Liver (tissue), 9 donors: ENCODE data around the gene TPRKB. TPM values are rescaled to one million over a fixed set of nuclear protein-coding genes. Genes with fewer than 3 reads are reported as not detected.

ENCODE experiments used
- DNase-seq: peaks from one replicate; pipeline ENCODE4 v3.0.0-alpha.2; 2017; ENCODE audit warnings: low spot score
- H3K27ac ChIP-seq, 2 donors: one replicate each; pipeline ENCODE4 v1.7.0; 2013; ENCODE audit warnings: inconsistent platforms in 2 of 2, low read length in 2 of 2, control low read depth in 1 of 2, low read depth in 1 of 2, mild to moderate bottlenecking in 1 of 2
- H3K27me3 ChIP-seq, 4 donors: one replicate each; pipeline versions ENCODE4 v1.6.1 to v1.7.0; 2013; ENCODE audit warnings: low read length in 3 of 4, inconsistent platforms in 1 of 4, mild to moderate bottlenecking in 1 of 4, moderate library complexity in 1 of 4; ENCODE audit not compliant: control insufficient read depth in 4 of 4, insufficient read depth in 4 of 4
- H3K36me3 ChIP-seq, 4 donors: one replicate each; pipeline versions ENCODE4 v1.6.1 to v1.7.0; 2013; ENCODE audit warnings: low read length in 3 of 4, mild to moderate bottlenecking in 3 of 4, low read depth in 1 of 4, moderate library complexity in 1 of 4; ENCODE audit not compliant: control insufficient read depth in 4 of 4, insufficient read depth in 3 of 4
- H3K4me1 ChIP-seq, 4 donors: one replicate each; pipeline versions ENCODE4 v1.6.1 to v1.7.0; 2013; ENCODE audit warnings: low read length in 3 of 4, mild to moderate bottlenecking in 3 of 4, moderate library complexity in 1 of 4; ENCODE audit not compliant: control insufficient read depth in 4 of 4, insufficient read depth in 4 of 4
- H3K4me3 ChIP-seq, 3 donors: one replicate each; pipeline versions ENCODE4 v1.6.1 to v1.7.0; 2013; ENCODE audit warnings: low read length in 3 of 3, control low read depth in 1 of 3, low read depth in 1 of 3, mild to moderate bottlenecking in 1 of 3
- H3K9ac ChIP-seq, 2 donors: one replicate each; pipeline ENCODE4 v1.7.0; 2013; ENCODE audit warnings: low read length in 2 of 2, mild to moderate bottlenecking in 2 of 2, moderate library complexity in 2 of 2, control low read depth in 1 of 2, low read depth in 1 of 2
- H3K9me3 ChIP-seq, 4 donors: one replicate each; pipeline versions ENCODE4 v1.6.1 to v1.7.0; 2013; ENCODE audit warnings: low read length in 3 of 4; ENCODE audit not compliant: control insufficient read depth in 4 of 4
- EGR1 ChIP-seq, 2 donors: IDR thresholded peaks; 2 replicates each; pipeline ENCODE4 v1.6.1; 2016 to 2018; ENCODE audit warnings: antibody characterized with exemption in 2 of 2, low read depth in 2 of 2
- FOXA1 ChIP-seq: IDR thresholded peaks from 2 replicates; pipeline ENCODE4 v1.6.1; 2016; ENCODE audit warnings: antibody characterized with exemption
- FOXA2 ChIP-seq: IDR thresholded peaks from 2 replicates; pipeline ENCODE4 v1.6.1; 2016; ENCODE audit warnings: antibody characterized with exemption
- HNF4A ChIP-seq, 2 donors: conservative IDR thresholded peaks; 2 replicates each; pipeline ENCODE4 v1.6.1; 2016; ENCODE audit warnings: antibody characterized with exemption in 2 of 2, mild to moderate bottlenecking in 2 of 2
- HNF4G ChIP-seq: IDR thresholded peaks from 2 replicates; pipeline ENCODE4 v1.6.1; 2016; ENCODE audit warnings: antibody characterized with exemption
- JUND ChIP-seq, 2 donors: IDR thresholded peaks; 2 replicates each; pipeline ENCODE4 v1.6.1; 2016; ENCODE audit warnings: antibody characterized with exemption in 2 of 2
- NR2F2 ChIP-seq: IDR thresholded peaks from 2 replicates; pipeline ENCODE4 v1.6.1; 2016; ENCODE audit warnings: antibody characterized with exemption
- RXRA ChIP-seq, 2 donors: IDR thresholded peaks; 2 replicates each; pipeline ENCODE4 v1.6.1; 2017 to 2018; ENCODE audit warnings: antibody characterized with exemption in 2 of 2, mild to moderate bottlenecking in 1 of 2
- SP1 ChIP-seq: IDR thresholded peaks from 2 replicates; pipeline ENCODE4 v1.6.1; 2018; ENCODE audit warnings: antibody characterized with exemption, mild to moderate bottlenecking
- TAF1 ChIP-seq: conservative IDR thresholded peaks from 2 replicates; pipeline ENCODE4 v1.6.1; 2016; ENCODE audit warnings: antibody characterized with exemption, mild to moderate bottlenecking
- YY1 ChIP-seq: IDR thresholded peaks from 2 replicates; pipeline ENCODE4 v1.6.1; 2016; ENCODE audit warnings: antibody characterized with exemption, mild to moderate bottlenecking
- WGBS: extraction: QIAGEN DNeasy Blood & Tissue Kit; methylation state at CpG from one replicate; pipeline ENCODE4 v1.1.7; 2013; 5-methylcytosine and 5-hydroxymethylcytosine counted together
- polyA plus RNA-seq, 2 donors: library from polyadenylated mRNA; stranded (reverse) in 1 of 2; unstranded in 1 of 2; fragments of 200-250 nt in 1 of 2; fragments of >200 nt in 1 of 2; fragmentation: Nextera tagmentation in 1 of 2; extraction: Ambion mirVana in 1 of 2; gene quantifications; one replicate each; pipeline versions ENCODE4 v1.2.1 to v1.2.3, GENCODE V29; 2013 to 2015
- total RNA-seq, 2 donors: library from RNA; depleted of rRNA; stranded (reverse); fragments of >200 nt; gene quantifications; one replicate each; pipeline ENCODE4 v1.2.3, GENCODE V29; 2014
- TF ChIP-seq, protein P1 (sequence below): IDR thresholded peaks from 2 replicates; pipeline ENCODE4 v1.6.1; 2016; ENCODE audit warnings: antibody characterized with exemption
- TF ChIP-seq, protein P2 (sequence below): IDR thresholded peaks from 2 replicates; pipeline ENCODE4 v1.6.1; 2016; ENCODE audit warnings: antibody characterized with exemption, mild to moderate bottlenecking
- TF ChIP-seq, protein P3 (sequence below): fragments of 150-350 bp; IDR thresholded peaks from 2 replicates; pipeline ENCODE4 v1.5.1; 2017; ENCODE audit warnings: improper control_type of control experiment, low read depth, low read length; ENCODE audit not compliant: missing input control
- TF ChIP-seq, protein P4 (sequence below): IDR thresholded peaks from 2 replicates; pipeline ENCODE4 v1.6.1; 2016; ENCODE audit warnings: antibody characterized with exemption
- TF ChIP-seq, protein P5 (sequence below): IDR thresholded peaks from 2 replicates; pipeline ENCODE4 v1.6.1; 2016; ENCODE audit warnings: antibody characterized with exemption
- donor health status: healthy.
- donor health status: healthy.
- donor health status: healthy.
- donor health status: healthy.
- donor health status: healthy.

Gene TPRKB
- total and polyA plus RNA-seq, 4 donors: 16.2 to 27.7 (median 17.0) TPM

DNA sequence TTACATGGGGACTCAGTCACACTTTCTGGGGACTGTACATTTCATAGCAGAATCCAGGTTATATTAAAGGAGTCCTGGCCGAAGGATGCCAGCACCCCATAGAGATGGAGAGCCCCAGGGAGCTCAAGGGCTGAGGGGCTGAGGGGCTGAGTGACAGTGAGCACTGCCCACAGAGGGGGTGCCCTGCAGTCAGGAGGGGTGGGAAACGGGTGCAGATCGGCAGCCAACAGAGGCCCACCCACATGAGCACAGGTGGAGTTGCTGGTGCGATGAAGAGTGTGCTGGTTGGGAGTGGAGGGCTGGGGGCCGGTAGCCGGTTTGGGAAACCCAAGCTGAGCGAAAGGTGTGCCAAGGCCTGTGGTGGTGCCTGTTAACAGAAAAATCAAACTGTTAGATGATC lies 32.1 kb downstream of the TPRKB start:
- Histone ChIP-seq H3K9ac (no peak overlapping the region), H3K4me1 (peaks cover 10 to 33% (median 26%) of the 10 kb centered on the region in 4 donors), H3K27ac (no peak overlapping the region), H3K4me3 (no peak overlapping the region), H3K9me3 (no peaks in the 10 kb centered on the region), H3K36me3 (no peaks in the 10 kb centered on the region), H3K27me3 (no peaks in the 10 kb centered on the region)
- DNase-seq: no peak
- 96% methylated on average over 7 of the region's 7 CpGs for WGBS
- TF ChIP-seq SP1 (no peak), HNF4G (no peak), EGR1 (IDR thresholded peaks at IDR 0.05; ENCODE audit: low read depth in 2 of 2) (no peak)
- TF ChIP-seq, protein P1, sequence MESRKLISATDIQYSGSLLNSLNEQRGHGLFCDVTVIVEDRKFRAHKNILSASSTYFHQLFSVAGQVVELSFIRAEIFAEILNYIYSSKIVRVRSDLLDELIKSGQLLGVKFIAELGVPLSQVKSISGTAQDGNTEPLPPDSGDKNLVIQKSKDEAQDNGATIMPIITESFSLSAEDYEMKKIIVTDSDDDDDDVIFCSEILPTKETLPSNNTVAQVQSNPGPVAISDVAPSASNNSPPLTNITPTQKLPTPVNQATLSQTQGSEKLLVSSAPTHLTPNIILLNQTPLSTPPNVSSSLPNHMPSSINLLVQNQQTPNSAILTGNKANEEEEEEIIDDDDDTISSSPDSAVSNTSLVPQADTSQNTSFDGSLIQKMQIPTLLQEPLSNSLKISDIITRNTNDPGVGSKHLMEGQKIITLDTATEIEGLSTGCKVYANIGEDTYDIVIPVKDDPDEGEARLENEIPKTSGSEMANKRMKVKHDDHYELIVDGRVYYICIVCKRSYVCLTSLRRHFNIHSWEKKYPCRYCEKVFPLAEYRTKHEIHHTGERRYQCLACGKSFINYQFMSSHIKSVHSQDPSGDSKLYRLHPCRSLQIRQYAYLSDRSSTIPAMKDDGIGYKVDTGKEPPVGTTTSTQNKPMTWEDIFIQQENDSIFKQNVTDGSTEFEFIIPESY: no peak
- TF ChIP-seq, protein P2, sequence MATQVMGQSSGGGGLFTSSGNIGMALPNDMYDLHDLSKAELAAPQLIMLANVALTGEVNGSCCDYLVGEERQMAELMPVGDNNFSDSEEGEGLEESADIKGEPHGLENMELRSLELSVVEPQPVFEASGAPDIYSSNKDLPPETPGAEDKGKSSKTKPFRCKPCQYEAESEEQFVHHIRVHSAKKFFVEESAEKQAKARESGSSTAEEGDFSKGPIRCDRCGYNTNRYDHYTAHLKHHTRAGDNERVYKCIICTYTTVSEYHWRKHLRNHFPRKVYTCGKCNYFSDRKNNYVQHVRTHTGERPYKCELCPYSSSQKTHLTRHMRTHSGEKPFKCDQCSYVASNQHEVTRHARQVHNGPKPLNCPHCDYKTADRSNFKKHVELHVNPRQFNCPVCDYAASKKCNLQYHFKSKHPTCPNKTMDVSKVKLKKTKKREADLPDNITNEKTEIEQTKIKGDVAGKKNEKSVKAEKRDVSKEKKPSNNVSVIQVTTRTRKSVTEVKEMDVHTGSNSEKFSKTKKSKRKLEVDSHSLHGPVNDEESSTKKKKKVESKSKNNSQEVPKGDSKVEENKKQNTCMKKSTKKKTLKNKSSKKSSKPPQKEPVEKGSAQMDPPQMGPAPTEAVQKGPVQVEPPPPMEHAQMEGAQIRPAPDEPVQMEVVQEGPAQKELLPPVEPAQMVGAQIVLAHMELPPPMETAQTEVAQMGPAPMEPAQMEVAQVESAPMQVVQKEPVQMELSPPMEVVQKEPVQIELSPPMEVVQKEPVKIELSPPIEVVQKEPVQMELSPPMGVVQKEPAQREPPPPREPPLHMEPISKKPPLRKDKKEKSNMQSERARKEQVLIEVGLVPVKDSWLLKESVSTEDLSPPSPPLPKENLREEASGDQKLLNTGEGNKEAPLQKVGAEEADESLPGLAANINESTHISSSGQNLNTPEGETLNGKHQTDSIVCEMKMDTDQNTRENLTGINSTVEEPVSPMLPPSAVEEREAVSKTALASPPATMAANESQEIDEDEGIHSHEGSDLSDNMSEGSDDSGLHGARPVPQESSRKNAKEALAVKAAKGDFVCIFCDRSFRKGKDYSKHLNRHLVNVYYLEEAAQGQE: no peak
- TF ChIP-seq, protein P3, sequence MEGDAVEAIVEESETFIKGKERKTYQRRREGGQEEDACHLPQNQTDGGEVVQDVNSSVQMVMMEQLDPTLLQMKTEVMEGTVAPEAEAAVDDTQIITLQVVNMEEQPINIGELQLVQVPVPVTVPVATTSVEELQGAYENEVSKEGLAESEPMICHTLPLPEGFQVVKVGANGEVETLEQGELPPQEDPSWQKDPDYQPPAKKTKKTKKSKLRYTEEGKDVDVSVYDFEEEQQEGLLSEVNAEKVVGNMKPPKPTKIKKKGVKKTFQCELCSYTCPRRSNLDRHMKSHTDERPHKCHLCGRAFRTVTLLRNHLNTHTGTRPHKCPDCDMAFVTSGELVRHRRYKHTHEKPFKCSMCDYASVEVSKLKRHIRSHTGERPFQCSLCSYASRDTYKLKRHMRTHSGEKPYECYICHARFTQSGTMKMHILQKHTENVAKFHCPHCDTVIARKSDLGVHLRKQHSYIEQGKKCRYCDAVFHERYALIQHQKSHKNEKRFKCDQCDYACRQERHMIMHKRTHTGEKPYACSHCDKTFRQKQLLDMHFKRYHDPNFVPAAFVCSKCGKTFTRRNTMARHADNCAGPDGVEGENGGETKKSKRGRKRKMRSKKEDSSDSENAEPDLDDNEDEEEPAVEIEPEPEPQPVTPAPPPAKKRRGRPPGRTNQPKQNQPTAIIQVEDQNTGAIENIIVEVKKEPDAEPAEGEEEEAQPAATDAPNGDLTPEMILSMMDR: no peak

DNA sequence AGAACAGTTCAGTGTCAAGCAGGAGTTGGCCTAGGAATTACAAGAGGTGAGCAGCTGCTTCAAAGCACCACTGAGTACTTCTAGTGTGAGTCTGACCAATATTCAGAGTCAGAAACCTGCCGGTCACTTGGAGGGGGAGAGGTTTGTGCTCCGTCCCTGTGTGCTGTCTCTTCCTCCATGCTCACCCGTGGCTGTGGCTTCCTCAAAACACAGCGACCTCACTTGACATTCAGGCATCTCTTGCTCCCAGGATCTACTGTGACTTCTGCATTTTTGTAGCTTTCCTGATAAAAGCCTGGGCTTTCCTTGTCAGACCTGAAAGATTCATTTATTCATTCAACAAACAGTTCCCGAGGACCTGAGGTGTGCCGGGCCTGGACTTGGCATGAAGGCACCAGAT lies 32.9 kb downstream of the TPRKB start:
- peaks cover 10 to 41% (median 34%) of the 10 kb centered on the region in 4 donors for H3K4me1 ChIP-seq
- TF ChIP-seq, protein P1: no peak
- no peak for TF ChIP-seq JUND (IDR thresholded peaks at IDR 0.05)
- TF ChIP-seq FOXA1: no peak
- TF ChIP-seq, protein P4, sequence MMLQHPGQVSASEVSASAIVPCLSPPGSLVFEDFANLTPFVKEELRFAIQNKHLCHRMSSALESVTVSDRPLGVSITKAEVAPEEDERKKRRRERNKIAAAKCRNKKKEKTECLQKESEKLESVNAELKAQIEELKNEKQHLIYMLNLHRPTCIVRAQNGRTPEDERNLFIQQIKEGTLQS: no peak
- no peak for TF ChIP-seq EGR1 (IDR thresholded peaks at IDR 0.05; ENCODE audit: low read depth in 2 of 2)
- no peak for TF ChIP-seq HNF4G
- TF ChIP-seq, protein P5, sequence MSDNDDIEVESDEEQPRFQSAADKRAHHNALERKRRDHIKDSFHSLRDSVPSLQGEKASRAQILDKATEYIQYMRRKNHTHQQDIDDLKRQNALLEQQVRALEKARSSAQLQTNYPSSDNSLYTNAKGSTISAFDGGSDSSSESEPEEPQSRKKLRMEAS: no peak
- no peak for TF ChIP-seq FOXA2
- TF ChIP-seq, protein P2: no peak
- TF ChIP-seq NR2F2: no peak
- TF ChIP-seq TAF1: no peak
- TF ChIP-seq YY1: no peak
- no peak for TF ChIP-seq HNF4A (conservative IDR thresholded peaks at IDR 0.05)
- TF ChIP-seq RXRA (IDR thresholded peaks at IDR 0.05): no peak
- no peak overlapping the region for H3K27ac ChIP-seq
- no peaks in the 10 kb centered on the region for H3K9me3 ChIP-seq
- WGBS: 64% methylated on average over 6 of the region's 6 CpGs
- no peak overlapping the region for H3K9ac ChIP-seq
- no peak overlapping the region for H3K4me3 ChIP-seq
- no peak for DNase-seq
- H3K27me3 ChIP-seq: no peaks in the 10 kb centered on the region
- no peaks in the 10 kb centered on the region for H3K36me3 ChIP-seq
